HL-60 (cell line): Measurements from ENCODE around the gene FMNL3.

Experiments
- DNase-seq, 2 experiments: peaks; one replicate each; pipeline ENCODE4 v3.0.0-alpha.2; 2010 to 2020; ENCODE audit warnings: low read depth in 1 of 2, low spot score in 1 of 2
- H3K27ac ChIP-seq: fragments of 250-450 bp; sonication (Bioruptor Pico); replicated peaks from 2 replicates; pipeline ENCODE4 v1.5.1; 2020; ENCODE audit warnings: mild to moderate bottlenecking, moderate library complexity
- H3K27me3 ChIP-seq: fragments of 250-450 bp; sonication (Bioruptor Pico); 2 replicates; pipeline ENCODE4 v1.5.1; 2021; ENCODE audit warnings: mild to moderate bottlenecking, moderate library complexity; ENCODE audit not compliant: insufficient read depth, poor library complexity, severe bottlenecking
- H3K4me3 ChIP-seq: replicated peaks from 2 replicates; pipeline ENCODE4 v1.5.1; 2011; ENCODE audit warnings: mild to moderate bottlenecking, control low read depth, low read length; ENCODE audit not compliant: insufficient read depth
- GABPA ChIP-seq: IDR thresholded peaks from 2 replicates; pipeline ENCODE4 v1.6.1; 2012; ENCODE audit warnings: low read depth
- POLR2AphosphoS5 ChIP-seq: IDR thresholded peaks from 2 replicates; pipeline ENCODE4 v1.6.1; 2012; ENCODE audit warnings: low read depth
- SPI1 ChIP-seq: IDR thresholded peaks from 2 replicates; pipeline ENCODE4 v1.6.1; 2012; ENCODE audit warnings: low read depth, mild to moderate bottlenecking, borderline replicate concordance
- TF ChIP-seq, protein P1 (sequence below): IDR thresholded peaks from one replicate; pipeline ENCODE4 v1.5.1; 2011; ENCODE audit warnings: low read length, control low read depth, inconsistent platforms; ENCODE audit not compliant: insufficient read depth
- TF ChIP-seq, protein P2 (sequence below): IDR thresholded peaks from 2 replicates; pipeline ENCODE4 v1.6.1; 2012; ENCODE audit warnings: low read depth; ENCODE audit not compliant: insufficient replicate concordance

Gene FMNL3

DNA sequence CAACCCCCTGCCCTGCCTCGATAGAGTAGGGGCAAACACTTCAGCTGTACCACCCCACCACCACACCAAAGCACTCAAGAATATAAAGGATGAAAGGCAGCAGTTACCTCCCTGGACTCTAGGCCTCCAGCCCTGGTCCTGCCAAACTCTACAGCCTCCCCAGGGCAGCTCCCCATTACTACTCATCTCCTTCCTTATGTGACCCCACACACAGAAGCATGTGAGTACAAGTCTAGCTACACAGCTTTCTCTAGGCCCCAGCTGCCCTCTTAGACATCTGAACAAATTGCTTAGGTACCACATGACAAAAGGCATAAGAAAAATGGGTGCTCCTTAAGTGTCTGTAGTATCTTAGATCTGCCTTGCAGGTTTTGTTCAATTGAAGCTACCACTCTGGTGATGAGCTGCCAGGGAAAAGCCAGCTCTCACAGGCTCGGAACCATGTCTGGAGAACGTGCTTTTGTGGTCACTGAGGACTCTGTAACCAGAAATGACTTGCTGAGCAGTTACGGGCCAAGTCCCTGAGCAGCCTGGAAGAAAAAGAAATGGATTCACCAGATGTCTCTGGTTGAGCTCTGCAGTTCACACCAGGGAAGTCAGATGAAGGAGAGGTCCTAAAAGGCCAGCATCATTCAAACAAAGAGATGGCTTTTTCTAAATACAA, 32.8 kb downstream of the FMNL3 start:
- TF ChIP-seq POLR2AphosphoS5 (no peak), GABPA (no peak), SPI1 (no peak)
- TF ChIP-seq, protein P1, sequence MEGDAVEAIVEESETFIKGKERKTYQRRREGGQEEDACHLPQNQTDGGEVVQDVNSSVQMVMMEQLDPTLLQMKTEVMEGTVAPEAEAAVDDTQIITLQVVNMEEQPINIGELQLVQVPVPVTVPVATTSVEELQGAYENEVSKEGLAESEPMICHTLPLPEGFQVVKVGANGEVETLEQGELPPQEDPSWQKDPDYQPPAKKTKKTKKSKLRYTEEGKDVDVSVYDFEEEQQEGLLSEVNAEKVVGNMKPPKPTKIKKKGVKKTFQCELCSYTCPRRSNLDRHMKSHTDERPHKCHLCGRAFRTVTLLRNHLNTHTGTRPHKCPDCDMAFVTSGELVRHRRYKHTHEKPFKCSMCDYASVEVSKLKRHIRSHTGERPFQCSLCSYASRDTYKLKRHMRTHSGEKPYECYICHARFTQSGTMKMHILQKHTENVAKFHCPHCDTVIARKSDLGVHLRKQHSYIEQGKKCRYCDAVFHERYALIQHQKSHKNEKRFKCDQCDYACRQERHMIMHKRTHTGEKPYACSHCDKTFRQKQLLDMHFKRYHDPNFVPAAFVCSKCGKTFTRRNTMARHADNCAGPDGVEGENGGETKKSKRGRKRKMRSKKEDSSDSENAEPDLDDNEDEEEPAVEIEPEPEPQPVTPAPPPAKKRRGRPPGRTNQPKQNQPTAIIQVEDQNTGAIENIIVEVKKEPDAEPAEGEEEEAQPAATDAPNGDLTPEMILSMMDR, result no peak
- TF ChIP-seq, protein P2, sequence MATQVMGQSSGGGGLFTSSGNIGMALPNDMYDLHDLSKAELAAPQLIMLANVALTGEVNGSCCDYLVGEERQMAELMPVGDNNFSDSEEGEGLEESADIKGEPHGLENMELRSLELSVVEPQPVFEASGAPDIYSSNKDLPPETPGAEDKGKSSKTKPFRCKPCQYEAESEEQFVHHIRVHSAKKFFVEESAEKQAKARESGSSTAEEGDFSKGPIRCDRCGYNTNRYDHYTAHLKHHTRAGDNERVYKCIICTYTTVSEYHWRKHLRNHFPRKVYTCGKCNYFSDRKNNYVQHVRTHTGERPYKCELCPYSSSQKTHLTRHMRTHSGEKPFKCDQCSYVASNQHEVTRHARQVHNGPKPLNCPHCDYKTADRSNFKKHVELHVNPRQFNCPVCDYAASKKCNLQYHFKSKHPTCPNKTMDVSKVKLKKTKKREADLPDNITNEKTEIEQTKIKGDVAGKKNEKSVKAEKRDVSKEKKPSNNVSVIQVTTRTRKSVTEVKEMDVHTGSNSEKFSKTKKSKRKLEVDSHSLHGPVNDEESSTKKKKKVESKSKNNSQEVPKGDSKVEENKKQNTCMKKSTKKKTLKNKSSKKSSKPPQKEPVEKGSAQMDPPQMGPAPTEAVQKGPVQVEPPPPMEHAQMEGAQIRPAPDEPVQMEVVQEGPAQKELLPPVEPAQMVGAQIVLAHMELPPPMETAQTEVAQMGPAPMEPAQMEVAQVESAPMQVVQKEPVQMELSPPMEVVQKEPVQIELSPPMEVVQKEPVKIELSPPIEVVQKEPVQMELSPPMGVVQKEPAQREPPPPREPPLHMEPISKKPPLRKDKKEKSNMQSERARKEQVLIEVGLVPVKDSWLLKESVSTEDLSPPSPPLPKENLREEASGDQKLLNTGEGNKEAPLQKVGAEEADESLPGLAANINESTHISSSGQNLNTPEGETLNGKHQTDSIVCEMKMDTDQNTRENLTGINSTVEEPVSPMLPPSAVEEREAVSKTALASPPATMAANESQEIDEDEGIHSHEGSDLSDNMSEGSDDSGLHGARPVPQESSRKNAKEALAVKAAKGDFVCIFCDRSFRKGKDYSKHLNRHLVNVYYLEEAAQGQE, result no peak
- DNase-seq, result no peak
- Histone ChIP-seq H3K27ac (no peak overlapping the region), H3K4me3 (no peak overlapping the region), H3K27me3 (no peaks in the 10 kb centered on the region)

DNA sequence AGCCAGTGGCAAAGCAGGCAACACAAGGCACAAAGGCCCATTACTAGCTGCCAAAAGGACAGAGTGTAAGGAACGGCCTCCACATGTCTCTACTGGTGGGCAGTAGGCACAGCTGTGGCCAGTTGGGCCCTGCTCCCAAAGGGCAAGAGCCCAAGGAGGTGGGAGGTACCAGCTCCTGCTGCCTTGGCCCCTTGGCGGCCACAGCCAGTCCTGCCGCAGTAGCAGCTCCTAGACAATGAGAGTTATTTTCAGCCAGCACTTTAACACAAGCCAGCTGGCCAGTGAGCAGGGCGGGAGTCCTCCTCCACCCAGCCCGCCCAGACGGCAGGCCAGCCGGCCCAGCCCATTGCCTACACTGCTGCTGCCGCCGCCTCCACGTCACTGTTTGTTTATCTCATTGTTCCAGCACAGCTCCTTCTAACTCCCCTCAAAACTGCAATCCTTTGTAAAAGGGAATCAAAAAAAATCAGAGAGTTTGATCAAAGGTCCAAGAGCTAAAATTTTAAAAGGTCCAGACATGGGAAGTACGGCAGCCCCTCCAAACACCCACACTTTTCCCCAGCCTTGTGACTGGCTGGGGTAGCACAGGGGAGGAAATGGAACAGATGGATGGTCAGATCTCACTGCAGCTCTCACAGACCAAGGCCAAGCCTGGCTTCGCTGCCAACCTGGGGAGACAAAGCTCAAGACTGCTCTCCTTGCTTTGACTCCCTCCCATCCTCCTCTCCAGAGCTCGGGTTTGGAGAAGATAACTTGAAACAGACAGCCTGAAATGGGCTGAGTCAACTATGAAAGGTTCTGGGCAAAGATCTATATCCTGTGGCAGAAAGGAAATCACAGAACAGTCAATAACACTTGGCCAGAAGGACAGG, 33.5 kb downstream of the FMNL3 start:
- H3K27ac ChIP-seq, result no peak overlapping the region
- no peaks in the 10 kb centered on the region for H3K27me3 ChIP-seq
- TF ChIP-seq, protein P2, result no peak
- TF ChIP-seq GABPA (no peak), POLR2AphosphoS5 (no peak), SPI1 (no peak)
- TF ChIP-seq, protein P1, result no peak
- no peak for DNase-seq
- H3K4me3 ChIP-seq, result no peak overlapping the region

DNA sequence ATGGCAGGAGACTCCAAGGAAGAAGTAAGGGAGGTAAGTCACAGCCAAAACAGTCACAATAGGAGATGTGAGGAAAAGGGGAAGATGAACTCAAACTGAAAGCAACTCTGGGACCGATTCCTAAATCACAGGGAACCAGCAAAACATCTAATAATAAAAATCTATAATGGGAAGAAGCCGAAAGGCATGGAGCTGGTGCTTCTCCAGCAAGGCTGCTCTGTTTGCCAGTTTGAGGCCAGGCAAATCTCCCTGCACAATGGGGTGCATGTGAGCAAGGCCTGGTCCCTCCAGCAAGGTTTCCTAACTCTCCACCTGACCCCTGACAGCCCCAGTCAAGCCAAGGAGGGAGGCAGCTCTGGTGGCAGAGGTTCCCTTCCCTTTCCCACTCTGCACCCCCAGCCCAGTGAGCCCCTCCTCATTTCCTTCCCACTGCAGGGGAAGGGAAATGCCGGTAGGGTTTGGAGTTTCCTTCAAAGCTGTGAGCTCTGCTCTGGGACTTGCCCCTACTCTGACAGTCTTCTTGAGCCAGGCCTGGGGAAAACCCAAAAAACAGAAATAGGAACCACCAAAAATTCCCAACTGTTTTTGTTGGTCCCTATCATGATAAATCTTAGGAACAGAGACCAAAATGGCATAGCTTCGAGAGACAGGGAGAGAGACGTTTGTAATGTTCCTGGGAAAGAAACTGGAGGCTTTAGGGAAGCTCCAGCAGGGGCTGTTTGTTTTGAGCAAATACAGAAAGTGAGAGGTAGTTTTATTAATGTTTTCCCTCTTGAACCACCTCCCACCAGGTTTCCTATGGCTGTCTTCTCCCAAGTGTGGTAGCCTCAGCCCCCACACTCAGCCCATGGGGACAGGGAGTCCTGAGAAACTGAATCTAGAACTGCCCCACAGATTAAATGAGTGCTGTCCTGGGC, 34.6 kb downstream of the FMNL3 start:
- H3K27ac ChIP-seq, result no peak overlapping the region
- no peak for DNase-seq
- H3K4me3 ChIP-seq, result no peak overlapping the region
- H3K27me3 ChIP-seq, result no peaks in the 10 kb centered on the region
- TF ChIP-seq GABPA, result no peak
- TF ChIP-seq, protein P1, result no peak
- TF ChIP-seq, protein P2, result no peak
- TF ChIP-seq POLR2AphosphoS5, result no peak
- TF ChIP-seq SPI1, result no peak
